GM18505 (cell line): ENCODE measurements around the gene PARP8.

Source experiments
- ATAC-seq: cut with Tn5 transposase; IDR thresholded peaks from one replicate; pipeline ENCODE4 v1.9.1; 2021; ENCODE audit not compliant: unreplicated experiment
- POLR2A ChIP-seq: IDR thresholded peaks from 4 replicates; pipeline ENCODE4 v1.6.1; 2011; ENCODE audit warnings: borderline replicate concordance; ENCODE audit not compliant: insufficient read depth, insufficient read length; ENCODE audit errors: extremely low read depth

Gene PARP8

DNA sequence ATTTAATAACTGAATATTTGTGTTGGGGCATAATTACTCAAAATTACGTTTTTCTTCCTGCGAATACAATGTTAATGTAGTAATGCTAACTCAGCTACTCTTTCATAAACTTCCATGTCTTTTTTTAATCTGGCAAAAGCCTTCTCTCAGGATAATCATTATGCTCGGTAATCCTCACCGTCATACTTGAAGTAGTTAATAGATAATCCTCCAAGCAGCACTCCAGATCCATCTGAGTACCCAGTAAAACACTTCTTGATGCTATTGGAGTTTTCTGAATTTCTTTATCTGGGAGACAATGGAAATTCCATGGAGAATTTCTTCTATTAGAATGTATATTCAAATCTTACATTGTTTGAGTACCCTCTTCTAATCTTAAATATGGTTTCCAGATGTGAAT is 34.3 kb downstream of the PARP8 start:
- no peak for ATAC-seq
- no peak for TF ChIP-seq POLR2A

DNA sequence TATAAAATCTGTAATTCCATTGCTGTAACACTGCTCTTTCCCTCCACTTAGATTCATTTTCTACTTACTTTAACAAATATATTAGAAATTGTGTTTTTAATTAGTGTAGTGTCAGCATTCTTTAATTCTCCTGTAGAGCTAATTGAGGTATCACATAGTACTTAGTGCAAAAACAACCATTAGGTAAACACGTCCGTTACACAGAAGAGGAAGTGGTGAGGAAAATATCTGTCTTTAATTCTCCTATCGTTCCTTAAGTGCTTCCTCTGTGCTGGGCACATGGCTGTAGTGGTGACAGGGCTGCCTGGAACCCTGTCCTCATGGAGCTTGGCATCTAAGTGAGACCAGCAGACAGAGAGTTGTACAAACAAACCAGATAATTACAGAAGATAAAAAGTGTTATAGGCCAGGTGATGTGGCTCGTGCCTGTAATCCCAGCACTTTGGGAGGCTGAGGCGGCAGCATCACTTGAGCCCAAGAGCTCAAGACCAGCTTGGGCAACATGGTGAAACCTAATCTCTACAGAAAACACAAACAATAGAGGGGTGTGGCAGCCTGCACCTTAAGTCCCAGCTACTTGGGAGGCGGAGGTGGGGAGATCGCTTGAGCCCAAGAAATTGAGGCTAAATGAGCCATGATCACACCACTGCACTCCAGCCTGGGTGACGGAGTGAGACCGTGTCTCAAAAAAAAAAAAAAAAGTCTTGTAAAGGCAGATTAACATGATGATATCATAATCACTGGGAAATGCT is 36.4 kb downstream of the PARP8 start:
- no peak for TF ChIP-seq POLR2A

DNA sequence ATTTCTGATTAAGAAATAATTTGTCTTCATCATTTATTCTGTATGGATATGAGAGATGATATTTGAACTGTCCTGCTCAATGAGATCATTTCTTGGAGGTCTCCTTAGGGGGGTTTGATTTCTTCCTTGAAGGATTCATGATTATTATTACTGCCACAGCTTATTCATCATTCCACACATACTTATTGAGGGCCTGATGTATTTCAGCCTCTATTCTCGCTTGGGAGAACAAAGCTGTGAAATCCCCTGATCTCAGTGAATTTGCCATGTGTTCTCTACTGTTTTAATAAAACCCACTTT is 36.9 kb downstream of the PARP8 start:
- no peak for TF ChIP-seq POLR2A
- no peak for ATAC-seq

More for the DNA sequence above, 36.4 kb downstream of the PARP8 start:
- no peak for ATAC-seq

DNA sequence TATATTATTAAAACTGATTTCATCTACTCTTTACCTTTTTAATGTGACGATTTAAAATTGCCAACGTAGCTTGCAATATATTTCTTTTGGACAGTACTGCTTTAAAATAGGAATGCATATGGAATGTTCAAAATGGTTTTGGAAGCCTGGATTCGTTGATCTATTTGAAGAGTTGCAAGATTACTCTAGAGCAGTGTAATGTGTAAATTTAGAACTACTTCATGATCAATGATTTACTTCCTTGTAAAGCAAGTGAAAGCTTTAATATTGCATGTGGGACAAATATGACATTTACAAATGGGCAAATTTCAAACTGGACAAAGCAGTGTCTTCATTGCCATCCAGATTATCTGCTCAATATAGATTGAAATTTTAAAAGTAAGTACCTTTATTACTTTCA is 38.3 kb downstream of the PARP8 start:
- no peak for ATAC-seq
- TF ChIP-seq POLR2A = no peak

DNA sequence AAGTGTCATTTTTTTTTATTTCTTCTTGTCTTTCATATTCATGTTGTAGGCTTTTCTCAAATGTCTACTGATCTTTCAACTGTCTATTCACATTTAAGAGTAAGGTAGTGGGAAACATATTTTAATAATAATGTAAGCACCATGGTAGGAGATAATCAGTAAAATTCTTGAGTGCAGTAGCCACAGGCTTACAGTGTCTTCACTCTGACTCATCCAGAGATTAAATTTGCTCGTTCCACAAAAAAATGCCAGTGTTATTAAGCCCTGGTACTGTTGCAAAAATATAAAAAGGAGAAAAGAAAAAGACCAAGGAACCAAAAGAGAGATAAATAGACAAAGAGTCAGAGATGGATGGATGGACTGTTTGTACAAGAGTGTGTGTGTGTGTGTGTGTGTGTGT is 43.0 kb downstream of the PARP8 start:
- TF ChIP-seq POLR2A = no peak
- ATAC-seq = no peak

DNA sequence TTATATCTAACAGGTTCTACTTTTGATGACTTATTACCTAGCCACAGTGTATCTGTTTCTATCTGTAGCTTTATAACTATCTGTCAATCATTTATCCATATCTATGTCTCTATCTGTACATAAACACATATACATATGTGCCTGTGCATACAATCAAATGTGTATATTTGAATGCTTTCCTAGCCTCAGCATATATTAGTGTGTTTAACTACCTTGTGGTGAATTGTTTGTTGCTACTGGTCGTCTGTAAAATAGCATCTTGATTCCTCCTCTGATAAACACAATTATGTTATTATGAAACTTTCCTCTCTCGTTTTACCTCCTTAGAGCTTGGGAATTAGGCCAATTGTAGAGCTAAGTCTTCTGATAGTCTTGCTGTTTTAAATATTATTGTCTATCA is 44.4 kb downstream of the PARP8 start:
- ATAC-seq = peak; percentile 19
- TF ChIP-seq POLR2A = no peak

DNA sequence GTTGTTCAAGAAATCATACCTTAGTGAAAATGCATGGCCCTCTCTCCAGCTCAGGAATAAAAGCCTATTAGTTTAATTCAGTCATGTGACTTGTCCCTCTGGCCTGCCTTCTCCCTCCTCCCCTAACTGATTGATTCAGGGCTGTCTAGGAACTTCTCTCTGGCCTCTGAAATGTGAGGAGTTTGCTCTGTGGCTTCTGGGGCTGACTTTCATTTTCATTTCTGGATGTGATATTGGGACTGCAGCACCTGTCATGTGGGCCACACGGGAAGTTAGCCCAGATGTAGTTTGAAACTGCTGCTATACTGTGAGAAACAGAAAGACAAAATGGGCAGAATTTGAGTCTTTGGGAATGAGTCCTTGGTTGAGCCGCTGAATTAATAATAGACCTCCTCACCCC is 44.8 kb downstream of the PARP8 start:
- ATAC-seq = peak; percentile 95
- TF ChIP-seq POLR2A = peak; percentile 28

DNA sequence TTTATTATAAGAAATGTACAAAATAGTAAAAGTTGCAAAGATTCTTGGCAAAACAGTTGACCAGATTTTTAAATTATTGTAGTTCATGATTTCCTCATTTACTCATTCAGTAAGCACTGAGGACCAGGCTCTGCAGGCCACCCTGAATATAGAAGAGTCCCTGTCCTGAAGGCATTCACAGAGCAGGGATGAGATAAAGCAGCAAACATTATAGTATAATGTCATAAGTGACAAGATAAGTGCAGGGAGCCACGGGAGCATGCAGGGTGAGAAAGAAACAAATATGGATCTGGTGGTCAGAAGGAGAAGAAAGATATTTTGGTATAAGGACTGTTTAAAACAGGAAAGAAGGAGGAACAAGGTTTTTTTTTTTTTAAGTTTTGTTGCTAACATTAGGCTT is 46.0 kb downstream of the PARP8 start:
- TF ChIP-seq POLR2A = no peak
- ATAC-seq = no peak

DNA sequence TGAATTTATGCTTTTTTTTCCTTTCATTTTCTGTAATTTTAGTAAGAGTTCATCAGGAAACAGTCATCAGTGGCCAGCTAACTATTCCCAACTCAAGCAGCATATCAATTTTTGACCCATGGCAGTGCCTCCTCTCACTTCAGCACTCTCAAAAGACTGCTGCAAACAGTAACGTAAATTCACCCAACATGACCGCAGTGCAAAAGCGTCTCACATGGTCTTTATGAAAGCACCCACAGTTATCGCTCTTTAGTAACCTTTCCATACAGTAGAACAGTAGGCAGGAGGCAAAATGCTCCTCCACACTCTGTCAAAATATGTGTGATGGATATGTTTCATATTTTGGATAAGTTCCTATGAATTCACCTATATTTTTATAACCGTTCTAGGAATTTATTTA is 48.6 kb downstream of the PARP8 start:
- ATAC-seq = no peak

DNA sequence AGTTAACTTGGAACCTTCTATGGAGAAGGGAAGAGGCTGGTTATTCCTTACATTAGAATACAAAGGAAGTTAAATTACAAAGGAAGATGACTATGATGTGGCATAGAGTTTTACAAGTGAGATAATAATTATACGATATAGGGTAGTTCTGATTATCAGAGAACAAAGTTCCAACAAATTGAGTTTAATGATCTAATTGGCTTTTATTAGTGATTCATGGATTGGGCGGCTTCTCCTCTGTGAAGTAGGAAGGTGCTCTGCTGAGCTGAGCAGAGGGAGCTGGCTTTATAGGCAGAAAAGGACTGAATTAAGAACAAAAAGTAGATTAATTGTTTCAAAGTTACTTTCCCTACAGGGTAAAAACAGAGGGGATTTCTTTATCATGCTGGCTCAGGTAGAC is 49.7 kb downstream of the PARP8 start:
- TF ChIP-seq POLR2A = no peak
- ATAC-seq = no peak

More for the DNA sequence above, 48.6 kb downstream of the PARP8 start:
- no peak for TF ChIP-seq POLR2A

DNA sequence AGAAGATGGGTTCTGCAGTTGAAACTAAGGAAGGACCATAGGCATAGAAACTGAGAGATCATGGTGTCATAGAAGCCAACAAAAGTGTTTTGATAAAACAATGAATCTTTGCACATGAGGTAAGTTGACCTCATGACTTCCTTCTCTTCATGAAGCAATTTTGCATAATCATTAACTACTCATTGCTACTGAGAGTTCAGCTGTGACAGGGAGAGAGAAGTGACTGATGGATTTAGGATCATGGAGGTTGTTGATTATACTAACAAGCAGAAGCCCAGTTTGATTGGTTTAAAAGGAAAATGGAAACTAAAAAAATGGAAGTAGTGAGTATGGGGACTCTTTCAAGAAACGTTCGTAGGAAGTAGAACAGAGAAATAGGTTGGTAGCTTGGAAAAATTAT is 51.2 kb downstream of the PARP8 start:
- TF ChIP-seq POLR2A = no peak
- no peak for ATAC-seq

DNA sequence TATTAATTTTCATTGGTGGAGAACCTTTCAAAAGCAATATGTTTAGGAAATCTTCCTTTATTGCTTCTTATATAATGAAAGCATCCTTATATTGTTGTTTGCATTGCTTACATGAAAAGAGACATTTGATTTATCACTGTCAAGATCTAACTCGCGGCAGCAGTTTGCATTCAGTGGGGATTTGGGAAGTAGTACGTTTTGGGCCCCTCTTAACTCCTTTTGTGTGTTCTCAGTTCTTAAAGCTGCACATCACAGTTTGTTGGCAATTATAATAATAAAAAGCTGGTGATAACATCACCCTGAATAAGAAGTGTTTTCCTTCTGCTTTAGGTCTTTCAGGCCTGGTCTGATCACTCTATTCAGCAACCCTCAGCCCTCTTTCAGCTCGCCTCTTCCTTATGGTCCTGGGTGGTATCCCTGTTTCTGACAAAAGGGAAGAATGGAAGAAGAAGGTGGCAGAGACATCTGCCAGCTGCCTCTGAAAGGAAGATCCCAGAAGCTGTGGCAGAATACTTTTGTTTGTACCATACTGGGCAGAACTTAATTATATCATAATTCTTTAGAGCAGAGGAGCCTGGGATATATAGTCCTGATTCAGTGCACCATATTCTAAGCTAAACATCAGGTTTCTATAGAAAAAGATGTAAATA is 53.7 kb downstream of the PARP8 start:
- TF ChIP-seq POLR2A = no peak
- ATAC-seq = no peak

DNA sequence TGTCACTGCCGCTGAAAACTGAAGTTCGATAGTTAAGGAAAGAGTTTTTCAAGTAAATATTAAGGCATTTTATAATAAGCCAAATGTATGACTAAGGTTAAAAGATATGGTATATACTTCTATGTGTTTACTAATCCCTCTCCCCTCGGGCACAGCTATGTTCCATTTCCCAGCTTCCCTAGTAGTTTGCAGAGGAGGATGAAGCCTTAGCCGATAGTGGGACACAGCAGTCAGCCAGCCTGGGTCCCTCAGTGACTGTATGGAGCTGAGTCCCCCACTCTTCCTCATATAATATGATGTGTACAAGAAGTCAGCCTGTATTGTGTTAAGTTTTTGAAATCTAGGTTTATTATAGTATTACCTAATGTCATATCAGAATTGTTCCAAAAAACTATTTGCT is 55.8 kb downstream of the PARP8 start:
- no peak for TF ChIP-seq POLR2A
- ATAC-seq = no peak

DNA sequence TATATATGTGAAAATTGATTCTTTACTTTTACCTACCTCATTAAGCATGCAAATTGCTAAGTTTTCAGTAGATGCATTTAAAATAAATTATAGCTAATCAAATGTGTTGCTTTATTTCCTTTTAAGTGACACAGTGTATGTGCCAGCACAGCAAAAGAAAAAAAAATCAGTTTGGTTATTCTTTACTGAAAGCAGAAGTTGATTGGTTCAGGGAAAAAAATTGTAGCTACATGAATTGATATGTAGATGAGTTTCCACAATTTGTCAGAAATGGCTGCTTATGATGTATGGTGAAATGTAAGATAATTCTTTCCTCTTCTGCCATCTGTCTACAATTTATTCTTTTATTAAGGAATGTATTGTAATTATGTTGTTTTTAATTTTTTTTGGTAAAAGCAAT is 57.8 kb downstream of the PARP8 start:
- ATAC-seq = no peak
- TF ChIP-seq POLR2A = no peak

DNA sequence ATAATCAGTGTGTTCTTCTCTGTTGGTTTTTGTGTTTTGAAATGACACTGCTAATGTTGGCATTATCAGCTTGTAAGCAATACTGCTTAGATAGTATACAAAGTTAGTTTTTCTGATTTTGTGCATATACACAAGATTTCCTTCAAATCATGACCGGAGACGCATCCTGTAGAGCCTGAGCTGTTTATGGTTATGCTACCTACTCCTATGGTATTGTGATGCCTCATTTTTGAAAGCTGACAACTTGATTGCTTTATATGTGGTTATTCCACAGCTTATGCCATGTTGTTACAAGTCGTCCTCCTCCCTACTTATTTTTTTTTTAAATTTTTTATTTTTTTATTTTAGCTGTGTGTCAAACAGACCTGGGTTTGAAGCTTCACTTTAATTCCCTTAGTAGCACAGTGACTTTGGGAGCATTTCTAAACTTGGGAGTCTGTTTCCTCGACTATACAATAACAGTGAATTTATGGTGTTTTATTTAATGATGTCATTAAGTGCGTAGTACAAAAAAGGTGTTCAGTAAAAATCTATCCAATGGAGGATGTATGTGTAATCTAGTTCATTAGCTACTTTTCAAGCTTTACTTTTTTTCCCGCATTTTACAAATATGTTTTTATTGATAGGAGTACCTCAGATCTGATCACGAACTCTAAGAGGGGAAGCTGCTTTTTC is 59.5 kb downstream of the PARP8 start:
- ATAC-seq = no peak
- no peak for TF ChIP-seq POLR2A

DNA sequence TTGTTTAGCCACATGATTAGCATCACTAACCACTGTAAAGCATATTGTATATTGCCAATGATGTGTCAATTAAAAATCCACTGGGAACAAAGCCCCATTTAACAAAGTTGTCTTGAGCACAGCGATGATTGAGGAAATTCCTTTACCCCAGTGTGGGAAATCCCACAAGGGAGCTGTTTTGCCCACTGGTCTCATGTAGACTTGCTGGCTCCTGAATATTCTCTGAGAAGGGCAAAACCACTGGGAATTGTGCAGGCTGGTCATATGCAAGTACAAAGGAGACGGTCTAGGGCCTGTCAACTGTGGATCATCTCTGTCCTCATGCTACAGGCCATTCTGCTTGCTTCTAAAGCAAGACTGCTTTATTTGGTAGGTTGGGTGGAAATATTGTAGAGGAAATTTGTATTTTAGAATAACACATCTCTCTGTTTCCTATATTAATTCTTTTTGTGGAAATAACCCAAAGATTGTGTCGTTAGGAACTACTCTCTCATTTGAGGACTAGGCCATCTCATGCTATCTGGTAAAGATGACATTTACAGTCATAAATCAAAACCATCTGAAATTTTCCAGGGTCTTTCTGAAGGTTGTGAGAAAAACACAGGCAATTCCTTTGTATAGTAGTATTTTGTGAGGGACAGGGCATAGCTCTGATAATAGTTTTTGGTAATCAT is 60.2 kb downstream of the PARP8 start:
- no peak for ATAC-seq
- no peak for TF ChIP-seq POLR2A
